GM23338 (cell line): ENCODE results near the gene TAF4. TPM values are rescaled to one million over a fixed set of nuclear protein-coding genes. Genes with fewer than 3 reads are reported as not detected.

ENCODE experiments used
- ATAC-seq: fragments of 200-7000 bp; cut with Tn5 transposase; 3 replicates; pipeline ENCODE4 v1.9.1; 2020
- DNase-seq: peaks from one replicate; pipeline ENCODE4 v3.0.0-alpha.2; 2015; ENCODE audit warnings: low spot score
- H2AFZ ChIP-seq: fragments of 200-600 bp; sonication (generic); 2 replicates; pipeline ENCODE4 v1.8.0; 2016; ENCODE audit warnings: antibody characterized with exemption, mild to moderate bottlenecking, moderate library complexity
- H3F3A ChIP-seq: fragments of 200-600 bp; sonication (generic); replicated peaks from 2 replicates; pipeline ENCODE4 v1.8.0; 2017; ENCODE audit warnings: antibody characterized with exemption, mixed run types, low read depth
- H3K27ac ChIP-seq: fragments of 200-600 bp; sonication (generic); 2 replicates; pipeline ENCODE4 v1.6.1; 2016; ENCODE audit warnings: low read depth
- H3K27me3 ChIP-seq: fragments of 200-600 bp; sonication (generic); 2 replicates; pipeline ENCODE4 v1.8.0; 2016; ENCODE audit warnings: mild to moderate bottlenecking, mixed run types, moderate library complexity; ENCODE audit not compliant: insufficient read depth
- H3K36me3 ChIP-seq: fragments of 200-600 bp; sonication (generic); 2 replicates; pipeline ENCODE4 v1.8.0; 2016; ENCODE audit warnings: mild to moderate bottlenecking; ENCODE audit not compliant: insufficient read depth
- H3K4me1 ChIP-seq: fragments of 200-600 bp; sonication (generic); 2 replicates; pipeline ENCODE4 v1.8.0; 2016; ENCODE audit warnings: mild to moderate bottlenecking, moderate library complexity; ENCODE audit not compliant: insufficient read depth
- H3K4me2 ChIP-seq: fragments of 200-600 bp; sonication (generic); 2 replicates; pipeline ENCODE4 v1.7.1; 2017; ENCODE audit warnings: mixed run types
- H3K4me3 ChIP-seq: fragments of 200-600 bp; sonication (generic); 2 replicates; pipeline ENCODE4 v1.6.1; 2016; ENCODE audit warnings: mixed run types
- H3K79me2 ChIP-seq: fragments of 200-600 bp; sonication (generic); replicated peaks from 2 replicates; pipeline ENCODE4 v1.8.0; 2017; ENCODE audit warnings: mild to moderate bottlenecking; ENCODE audit not compliant: insufficient read depth
- H3K9me2 ChIP-seq: fragments of 200-600 bp; sonication (generic); 2 replicates; pipeline ENCODE4 v1.8.0; 2017; ENCODE audit not compliant: insufficient read depth
- H4K20me1 ChIP-seq: fragments of 200-600 bp; sonication (generic); replicated peaks from 2 replicates; pipeline ENCODE4 v1.8.0; 2017; ENCODE audit warnings: mild to moderate bottlenecking; ENCODE audit not compliant: insufficient read depth
- H3K27ac Mint-ChIP-seq: 2 replicates; pipeline ENCODE4 v1.8.0; 2020; ENCODE audit warnings: inconsistent platforms, mild to moderate bottlenecking, moderate library complexity, mixed read lengths
- H3K27me3 Mint-ChIP-seq: 3 replicates; pipeline ENCODE4 v1.8.0; 2022; ENCODE audit warnings: low read depth, mild to moderate bottlenecking, moderate library complexity, mixed read lengths, inconsistent platforms; ENCODE audit not compliant: insufficient read depth, poor library complexity
- H3K36me3 Mint-ChIP-seq: 3 replicates; pipeline ENCODE4 v1.8.0; 2021; ENCODE audit warnings: low read depth, mild to moderate bottlenecking, inconsistent platforms, moderate library complexity, mixed read lengths
- H3K4me1 Mint-ChIP-seq: 3 replicates; pipeline ENCODE4 v1.8.0; 2020; ENCODE audit warnings: mild to moderate bottlenecking, inconsistent platforms, mixed read lengths
- H3K4me3 Mint-ChIP-seq: 3 replicates; pipeline ENCODE4 v1.8.0; 2021; ENCODE audit warnings: moderate library complexity, mild to moderate bottlenecking, inconsistent platforms, mixed read lengths
- H3K9me3 Mint-ChIP-seq: 3 replicates; pipeline ENCODE4 v1.8.0; 2020; ENCODE audit warnings: moderate library complexity, mild to moderate bottlenecking, inconsistent platforms, mixed read lengths
- CTCF ChIP-seq, 2 experiments: fragments of 200-600 bp in 1 of 2; sonication (generic) in 1 of 2; conservative IDR thresholded peaks; 2 replicates each; pipeline versions ENCODE4 v1.5.1 to v1.6.1; 2016 to 2017; ENCODE audit warnings: antibody characterized with exemption in 2 of 2, low read depth in 2 of 2, mild to moderate bottlenecking in 2 of 2, moderate library complexity in 1 of 2
- ETS1 ChIP-seq: IDR thresholded peaks from 2 replicates; pipeline ENCODE4 v1.6.1; 2016; ENCODE audit warnings: antibody characterized with exemption
- EZH2 ChIP-seq: fragments of 200-600 bp; sonication (generic); IDR thresholded peaks from one replicate; pipeline ENCODE4 v1.8.0; 2017; ENCODE audit warnings: antibody characterized with exemption, mild to moderate bottlenecking, low read depth; ENCODE audit not compliant: unreplicated experiment
- EZH2phosphoT487 ChIP-seq: fragments of 200-600 bp; sonication (generic); IDR thresholded peaks from one replicate; pipeline ENCODE4 v1.8.1; 2018; ENCODE audit warnings: antibody characterized with exemption; ENCODE audit not compliant: unreplicated experiment
- POLR2AphosphoS5 ChIP-seq: IDR thresholded peaks from 2 replicates; pipeline ENCODE4 v1.6.1; 2016; ENCODE audit warnings: antibody characterized with exemption, low read depth
- ZNF114 ChIP-seq: fragments of 250-450 bp; sonication (Bioruptor Pico); IDR thresholded peaks from 2 replicates; pipeline ENCODE4 v1.5.0; 2020; ENCODE audit warnings: mild to moderate bottlenecking, moderate library complexity
- ZNF331 ChIP-seq: fragments of 250-450 bp; sonication (Bioruptor Pico); IDR thresholded peaks from 2 replicates; pipeline ENCODE4 v1.5.0; 2020; ENCODE audit warnings: low read depth, mild to moderate bottlenecking, moderate library complexity
- polyA plus RNA-seq: library from polyadenylated mRNA; unstranded; fragments of >200 nt; fragmentation: Nextera tagmentation; extraction: Ambion mirVana; gene quantifications from 2 replicates; pipeline ENCODE4 v1.2.1, GENCODE V29; 2016
- total RNA-seq: library from RNA; depleted of rRNA; stranded (reverse); fragments of >200 nt; shearing (Covaris generic); gene quantifications from 2 replicates; pipeline ENCODE4 v1.2.3, GENCODE V29; 2014

The TAF4 gene
- total and polyA plus RNA-seq, 2 experiments from 2014 or later: 7.2 to 60.0 TPM

- H4K20me1 ChIP-seq: no peaks in the 10 kb centered on the region; the same call in 1 of the 2 replicates
- ATAC-seq (peak; percentile 78), DNase-seq (peak; percentile 51)
- Mint-ChIP-seq H3K27me3 (peaks cover 5% of the 10 kb centered on the region), H3K4me1 (peaks cover 11% of the 10 kb centered on the region), H3K9me3 (no peaks in the 10 kb centered on the region), H3K36me3 (peaks cover 27% of the 10 kb centered on the region), H3K4me3 (no peak overlapping the region; the same call in 2 of the 3 replicates), H3K27ac (no peak overlapping the region)
- no peaks in the 10 kb centered on the region for H3F3A ChIP-seq
- no peak overlapping the region for H2AFZ ChIP-seq
- no peaks in the 10 kb centered on the region; the same call in 1 of the 2 replicates for H3K4me1 ChIP-seq
- H3K9me2 ChIP-seq: no peaks in the 10 kb centered on the region
- TF ChIP-seq CTCF (conservative IDR thresholded peaks at IDR 0.05; ENCODE audit: low read depth in 2 of 2) (peak; percentile 49 to 63), ETS1 (no peak)
- no peaks in the 10 kb centered on the region for H3K27me3 ChIP-seq
- H3K79me2 ChIP-seq: no peaks in the 10 kb centered on the region; the same call in 1 of the 2 replicates
- no peak overlapping the region for H3K4me2 ChIP-seq
- no peaks in the 10 kb centered on the region for H3K36me3 ChIP-seq
- no peak overlapping the region for H3K27ac ChIP-seq
- H3K4me3 ChIP-seq: no peak overlapping the region
Measured at GRCh38 chr20:61973515-61974356, 91.9 kb downstream of the TAF4 start.

- Histone ChIP-seq H3F3A (no peaks in the 10 kb centered on the region), H3K9me2 (no peaks in the 10 kb centered on the region), H3K4me2 (no peak overlapping the region), H3K4me1 (no peaks in the 10 kb centered on the region; the same call in 1 of the 2 replicates), H3K27ac (no peak overlapping the region), H2AFZ (no peak overlapping the region), H3K27me3 (no peaks in the 10 kb centered on the region), H3K79me2 (no peaks in the 10 kb centered on the region; the same call in 1 of the 2 replicates), H3K36me3 (no peaks in the 10 kb centered on the region), H3K4me3 (no peak overlapping the region), H4K20me1 (no peaks in the 10 kb centered on the region; the same call in 1 of the 2 replicates)
- Mint-ChIP-seq H3K36me3 (peaks cover 27% of the 10 kb centered on the region), H3K4me3 (no peak overlapping the region), H3K4me1 (peaks cover 11% of the 10 kb centered on the region), H3K9me3 (no peaks in the 10 kb centered on the region), H3K27me3 (peaks cover 7% of the 10 kb centered on the region), H3K27ac (no peak overlapping the region)
- ATAC-seq (no peak), DNase-seq (no peak)
- TF ChIP-seq ETS1: no peak
- no peak for TF ChIP-seq CTCF (conservative IDR thresholded peaks at IDR 0.05; ENCODE audit: low read depth in 2 of 2)
- TF ChIP-seq ZNF114 (CRISPR knock-in tag): no peak
- no peak for TF ChIP-seq ZNF331 (CRISPR knock-in tag)
- TF ChIP-seq EZH2phosphoT487: no peak
- no peak for TF ChIP-seq POLR2AphosphoS5
- TF ChIP-seq EZH2: no peak
Measured at GRCh38 chr20:61972636-61973508, 92.8 kb downstream of the TAF4 start.
